Stomach smooth muscle (tissue), 2 donors: ENCODE results near the gene WAPL.

ENCODE experiments used
- H3K27ac ChIP-seq: one replicate; pipeline ENCODE4 v1.7.0; 2013; ENCODE audit warnings: mild to moderate bottlenecking, low read length, inconsistent platforms
- H3K27me3 ChIP-seq, 2 donors: one replicate each; pipeline ENCODE4 v1.7.0; 2013; ENCODE audit warnings: low read length in 2 of 2; ENCODE audit not compliant: insufficient read depth in 2 of 2, control insufficient read depth in 1 of 2
- H3K36me3 ChIP-seq, 2 donors: one replicate each; pipeline ENCODE4 v1.7.0; 2013; ENCODE audit warnings: low read length in 2 of 2; ENCODE audit not compliant: control insufficient read depth in 2 of 2, insufficient read depth in 2 of 2
- H3K4me1 ChIP-seq: one replicate; pipeline ENCODE4 v1.7.0; 2013; ENCODE audit warnings: low read length; ENCODE audit not compliant: control insufficient read depth, insufficient read depth
- H3K4me3 ChIP-seq, 2 donors: one replicate each; pipeline ENCODE4 v1.7.0; 2013; ENCODE audit warnings: low read length in 2 of 2
- H3K9ac ChIP-seq, 2 donors: one replicate each; pipeline ENCODE4 v1.7.0; 2013; ENCODE audit warnings: low read length in 2 of 2, mild to moderate bottlenecking in 1 of 2
- H3K9me3 ChIP-seq, 2 donors: one replicate each; pipeline ENCODE4 v1.7.0; 2013; ENCODE audit warnings: low read length in 2 of 2; ENCODE audit not compliant: control insufficient read depth in 2 of 2
- donor health status: healthy.
- donor health status: Pancreatic carcinoma.

The WAPL gene

DNA sequence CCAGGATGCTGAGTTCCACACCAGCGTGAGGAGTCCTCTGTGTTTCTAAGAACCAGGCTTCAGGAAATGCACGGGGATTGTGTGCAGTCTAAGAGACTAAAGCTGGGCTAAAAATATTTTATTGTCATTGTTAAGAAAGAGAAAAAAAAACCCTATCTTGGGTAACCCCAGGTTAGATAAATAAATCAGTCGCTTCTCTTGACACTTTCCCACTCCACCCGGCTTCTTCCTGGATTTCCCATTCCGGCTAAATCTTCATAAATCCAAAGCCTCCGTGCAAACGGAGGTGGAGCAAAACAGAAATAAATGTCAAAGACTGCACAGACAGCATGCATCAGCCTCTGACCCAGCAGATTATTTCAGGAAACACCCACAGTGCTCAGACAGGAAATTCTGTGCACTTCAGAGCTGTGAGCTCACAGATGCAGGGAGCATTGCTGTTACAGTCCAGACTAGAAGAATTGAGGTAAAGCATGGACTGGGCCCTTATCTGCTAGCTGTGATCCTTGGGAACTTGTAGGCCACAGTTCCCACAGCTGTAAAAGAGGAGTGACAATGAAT is 110.2 kb downstream of the WAPL start:
- no peaks in the 10 kb centered on the region for H3K9me3 ChIP-seq
- H3K9ac ChIP-seq, result no peak overlapping the region
- H3K27me3 ChIP-seq, result no peaks in the 10 kb centered on the region
- peak overlapping the region; percentile 15 to 23 for H3K4me3 ChIP-seq
- H3K27ac ChIP-seq, result peak overlapping the region; percentile 31
- H3K36me3 ChIP-seq, result no peaks in the 10 kb centered on the region
- peaks cover 24% of the 10 kb centered on the region for H3K4me1 ChIP-seq

DNA sequence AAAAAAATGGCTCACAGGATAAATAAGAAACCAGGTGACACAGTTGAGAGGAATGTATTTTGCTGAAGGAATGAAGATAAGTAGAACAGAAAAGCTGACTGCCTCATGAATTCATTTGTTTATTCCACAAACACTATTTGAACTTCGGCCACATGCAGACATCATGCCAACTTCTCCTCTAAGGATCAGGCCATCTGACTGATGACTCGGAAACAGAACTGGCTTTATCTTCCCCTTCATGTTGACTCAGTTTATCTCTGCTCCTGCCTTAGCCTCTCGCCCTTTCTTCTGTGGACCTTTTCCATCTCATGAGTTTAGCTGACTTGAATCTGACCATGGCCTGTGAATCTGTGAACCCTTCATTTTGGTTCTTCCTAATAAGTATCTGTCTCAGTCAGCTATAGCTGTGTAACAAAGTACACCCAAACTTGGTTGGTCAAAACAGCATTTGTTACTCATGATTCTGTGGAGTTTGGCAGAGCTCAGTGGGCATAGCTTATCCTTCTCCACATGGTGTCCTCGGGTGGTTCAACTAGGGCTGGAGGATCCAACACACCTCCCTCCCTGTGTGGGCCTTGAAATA is 111.0 kb downstream of the WAPL start:
- H3K9me3 ChIP-seq, result no peaks in the 10 kb centered on the region
- no peak overlapping the region for H3K4me3 ChIP-seq
- peaks cover 24% of the 10 kb centered on the region for H3K4me1 ChIP-seq
- H3K27ac ChIP-seq, result peak overlapping the region; percentile 11
- H3K36me3 ChIP-seq, result no peaks in the 10 kb centered on the region
- no peaks in the 10 kb centered on the region for H3K27me3 ChIP-seq
- H3K9ac ChIP-seq, result no peak overlapping the region

DNA sequence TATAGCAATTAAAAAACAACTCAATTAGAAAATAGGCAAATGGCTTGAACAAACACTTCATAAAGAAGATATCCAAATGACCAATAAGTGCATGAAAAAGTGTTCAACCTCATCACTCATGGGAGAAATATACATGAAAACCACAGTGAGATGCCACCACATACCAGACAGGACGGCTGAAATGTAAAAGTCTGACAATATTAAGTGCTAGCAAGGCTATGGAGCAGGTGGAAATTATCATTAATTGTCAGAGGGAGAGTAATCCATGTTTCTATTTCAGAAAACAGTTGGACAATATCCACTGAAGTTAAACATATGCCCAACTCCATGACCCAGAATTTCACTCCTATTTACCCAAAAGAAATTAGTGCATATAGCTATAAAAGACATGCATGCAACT is 112.4 kb downstream of the WAPL start:
- no peaks in the 10 kb centered on the region for H3K27me3 ChIP-seq
- H3K4me1 ChIP-seq, result peaks cover 24% of the 10 kb centered on the region
- H3K36me3 ChIP-seq, result no peaks in the 10 kb centered on the region
- H3K9me3 ChIP-seq, result no peaks in the 10 kb centered on the region
- H3K9ac ChIP-seq, result no peak overlapping the region
- H3K27ac ChIP-seq, result no peak overlapping the region
- no peak overlapping the region for H3K4me3 ChIP-seq

DNA sequence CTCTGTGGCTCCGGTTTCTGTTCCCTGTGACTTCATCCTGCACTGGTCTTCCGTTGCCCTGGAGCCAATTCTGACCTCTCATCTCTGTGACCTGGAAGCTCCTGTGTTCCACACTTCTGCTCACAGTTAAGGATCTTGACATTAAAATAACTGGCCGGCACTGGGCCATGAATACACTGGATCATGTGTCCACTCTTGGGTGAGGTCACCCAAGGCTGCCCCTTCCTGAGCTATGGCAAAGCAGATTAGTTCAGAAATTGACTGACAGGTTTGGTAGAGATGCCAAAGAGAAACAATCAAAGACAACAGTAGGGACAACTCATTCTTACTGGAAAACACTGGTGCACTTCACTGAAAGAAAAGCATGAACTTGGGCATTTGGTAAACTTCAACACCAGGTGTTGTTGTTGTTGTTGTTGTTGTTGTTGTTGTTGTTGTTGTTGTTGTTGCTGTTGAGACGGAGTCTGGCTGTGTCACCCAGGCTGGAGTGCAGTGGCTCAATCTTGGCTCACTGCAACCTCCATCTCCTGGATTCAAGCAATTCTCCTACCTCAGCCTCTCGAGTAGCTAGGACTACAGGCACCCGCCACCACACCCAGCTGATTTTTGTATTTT is 118.3 kb downstream of the WAPL start:
- H3K9me3 ChIP-seq, result no peaks in the 10 kb centered on the region
- no peak overlapping the region for H3K27ac ChIP-seq
- H3K4me1 ChIP-seq, result peaks cover 37% of the 10 kb centered on the region
- no peaks in the 10 kb centered on the region for H3K27me3 ChIP-seq
- no peak overlapping the region for H3K4me3 ChIP-seq
- no peaks in the 10 kb centered on the region for H3K36me3 ChIP-seq
- H3K9ac ChIP-seq, result no peak overlapping the region

DNA sequence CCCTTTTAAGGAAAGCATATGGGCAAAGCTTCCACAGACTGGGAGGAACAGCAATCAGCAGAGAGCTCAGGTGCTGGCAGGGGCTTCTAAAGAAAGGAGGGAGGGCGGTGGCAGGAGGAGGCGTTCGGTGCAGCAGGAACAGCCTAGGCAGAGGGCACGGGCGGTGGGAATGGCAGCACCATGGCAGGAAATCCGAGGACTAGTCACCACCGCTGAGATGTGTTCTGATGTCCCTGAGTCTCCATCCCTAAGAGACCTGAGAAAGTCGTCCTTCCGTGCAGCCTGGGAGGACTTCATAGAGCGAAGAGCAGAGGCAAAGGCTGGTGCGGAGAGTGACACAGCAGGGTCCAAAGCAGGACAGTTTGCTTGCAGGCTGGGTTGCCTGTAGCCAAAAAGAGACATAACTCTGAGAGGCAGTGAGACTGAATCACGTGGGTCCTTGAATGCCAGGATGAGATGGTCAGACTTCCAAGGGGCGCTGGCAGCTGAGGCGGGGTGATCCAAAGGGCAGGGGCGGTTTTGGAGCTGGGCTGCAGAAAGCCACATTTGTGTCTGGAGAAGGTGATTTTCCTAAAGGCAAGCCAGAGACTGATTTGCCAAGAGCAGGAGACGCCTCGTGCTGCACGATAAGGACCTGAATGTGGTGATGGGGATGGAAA is 119.2 kb downstream of the WAPL start:
- Histone ChIP-seq H3K27me3 (no peaks in the 10 kb centered on the region), H3K4me3 (peak overlapping the region; percentile 3 to 65), H3K4me1 (peaks cover 37% of the 10 kb centered on the region), H3K9me3 (no peaks in the 10 kb centered on the region), H3K27ac (peak overlapping the region; percentile 66), H3K9ac (no peak overlapping the region), H3K36me3 (no peaks in the 10 kb centered on the region)

DNA sequence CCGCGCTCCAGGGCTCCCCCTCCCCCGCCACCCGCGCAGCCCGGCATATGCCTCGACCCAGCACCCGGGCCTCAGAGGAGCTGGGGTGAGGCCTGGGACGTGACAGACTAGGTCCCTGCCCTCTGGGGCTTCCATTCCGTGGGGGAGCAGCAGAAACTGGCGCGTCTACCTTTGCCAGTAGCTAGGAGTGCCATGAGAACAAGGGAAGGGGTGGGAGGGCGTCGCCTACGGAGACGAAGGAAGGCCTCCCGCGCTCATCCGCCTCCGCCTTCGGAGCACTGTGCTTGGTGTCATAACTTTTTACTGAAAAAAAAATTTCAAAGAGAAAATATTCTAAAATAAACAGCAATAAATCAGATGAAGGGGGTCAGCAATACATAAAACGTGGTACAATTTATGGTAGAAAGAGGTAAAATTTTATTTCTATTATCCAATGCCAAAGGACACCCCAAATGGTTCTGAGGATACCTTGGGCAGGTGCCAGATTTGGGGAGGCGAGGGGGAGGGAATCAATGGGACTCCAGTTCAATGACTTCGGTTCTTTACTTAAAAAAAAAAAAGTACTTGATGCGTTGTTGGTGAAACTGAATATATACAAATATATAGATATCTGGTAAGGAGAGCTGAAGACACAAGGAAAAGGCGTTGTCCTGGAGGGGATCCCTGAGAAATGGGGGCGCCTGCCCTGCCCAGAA is 119.9 kb downstream of the WAPL start:
- H3K4me3 ChIP-seq, result peak overlapping the region; percentile 81 to 83
- H3K36me3 ChIP-seq, result no peaks in the 10 kb centered on the region
- H3K9me3 ChIP-seq, result no peaks in the 10 kb centered on the region
- H3K9ac ChIP-seq, result peak overlapping the region in 1 of 2 donors; percentile 68
- H3K27me3 ChIP-seq, result no peaks in the 10 kb centered on the region
- peak overlapping the region; percentile 80 for H3K27ac ChIP-seq
- peaks cover 37% of the 10 kb centered on the region for H3K4me1 ChIP-seq

DNA sequence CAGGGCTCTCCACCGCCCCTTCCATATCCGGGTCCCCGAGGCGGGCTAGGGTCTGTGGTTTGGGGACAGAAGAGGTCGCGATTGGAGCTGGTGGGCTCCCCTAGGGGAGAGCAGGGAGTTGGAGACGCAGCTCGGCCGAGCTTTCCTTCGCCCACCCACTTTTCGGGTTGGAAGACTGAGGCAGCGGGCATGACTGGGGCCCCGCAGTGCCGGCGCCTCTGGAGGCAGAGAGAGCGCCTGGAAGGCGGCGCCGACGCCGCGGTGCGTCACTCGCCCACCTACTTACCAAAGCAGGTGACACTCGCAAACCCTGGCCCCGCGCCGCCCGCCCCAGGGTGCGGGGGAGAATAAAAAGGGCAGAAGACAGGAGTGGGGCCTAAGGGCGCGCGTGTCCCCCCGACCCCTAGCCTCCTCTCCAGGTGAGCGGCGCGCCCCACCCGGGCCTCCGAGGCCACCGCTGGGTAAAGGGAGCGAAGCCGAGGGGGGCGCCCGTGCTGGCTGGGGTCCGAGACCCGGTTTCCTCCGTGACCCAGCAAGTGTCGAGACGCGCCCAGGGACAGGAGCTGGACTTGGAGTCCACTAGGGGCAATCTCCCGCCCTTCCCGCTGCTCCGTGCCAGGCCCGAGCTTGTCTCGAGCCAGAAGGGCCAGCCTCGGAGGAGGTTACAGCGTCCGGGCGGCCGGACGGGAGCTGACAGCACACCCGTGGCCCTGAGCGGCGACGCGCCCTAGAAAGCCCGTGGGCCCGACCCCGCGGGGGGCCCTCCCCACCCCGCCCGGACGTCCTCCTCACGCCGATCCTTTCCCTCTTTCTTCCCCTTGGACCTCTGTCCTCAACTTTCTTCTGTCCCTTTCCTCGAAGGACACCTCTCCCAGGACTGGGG is 120.6 kb downstream of the WAPL start:
- H3K4me3 ChIP-seq, result peak overlapping the region; percentile 81 to 83
- H3K4me1 ChIP-seq, result peaks cover 37% of the 10 kb centered on the region
- no peaks in the 10 kb centered on the region for H3K27me3 ChIP-seq
- peak overlapping the region; percentile 58 to 68 for H3K9ac ChIP-seq
- peak overlapping the region; percentile 80 for H3K27ac ChIP-seq
- no peaks in the 10 kb centered on the region for H3K9me3 ChIP-seq
- no peaks in the 10 kb centered on the region for H3K36me3 ChIP-seq

DNA sequence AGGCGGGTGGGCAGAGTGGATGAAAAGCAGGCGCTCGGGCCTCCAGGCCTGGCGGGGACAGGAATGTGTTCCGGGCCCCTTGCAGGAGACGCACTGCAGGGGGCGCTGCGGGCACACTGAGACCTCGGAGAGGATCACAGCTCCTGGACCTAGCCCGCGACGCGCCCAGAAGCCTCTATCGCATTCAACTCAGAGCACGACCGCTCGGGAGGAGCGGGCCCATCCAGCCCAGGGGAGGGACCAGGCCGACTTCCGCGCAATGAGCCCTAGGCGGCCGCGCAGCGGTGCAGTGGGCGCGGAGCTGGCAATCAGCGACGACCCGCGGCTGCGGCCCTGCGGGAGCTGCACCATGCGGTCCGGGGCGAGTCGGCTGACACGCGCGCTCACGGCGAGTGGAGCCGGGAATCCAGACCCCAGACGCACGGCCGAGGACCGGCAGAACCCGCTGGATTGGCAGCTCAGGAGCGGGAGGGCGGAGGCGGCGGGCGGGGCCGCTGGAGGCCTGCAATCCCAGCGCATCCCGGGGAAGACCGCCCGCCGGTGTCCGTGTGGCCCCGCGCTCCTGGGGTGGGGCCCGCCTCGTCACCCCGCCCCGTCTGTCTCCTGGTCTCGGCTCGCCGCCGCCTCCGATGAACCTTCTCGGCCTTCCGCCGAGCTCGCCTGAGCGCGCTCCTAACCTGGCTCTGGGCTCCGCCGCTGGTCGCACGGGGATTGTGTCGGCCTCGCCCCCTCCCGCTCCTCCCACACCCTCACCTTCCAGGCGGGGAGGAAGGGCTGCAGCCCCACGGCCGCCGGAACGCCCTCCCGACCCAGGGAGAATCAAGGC is 121.5 kb downstream of the WAPL start:
- H3K36me3 ChIP-seq, result no peaks in the 10 kb centered on the region
- H3K27ac ChIP-seq, result peak overlapping the region; percentile 80
- H3K4me1 ChIP-seq, result peaks cover 37% of the 10 kb centered on the region
- H3K9me3 ChIP-seq, result no peaks in the 10 kb centered on the region
- no peaks in the 10 kb centered on the region for H3K27me3 ChIP-seq
- peak overlapping the region; percentile 64 to 68 for H3K9ac ChIP-seq
- H3K4me3 ChIP-seq, result peak overlapping the region; percentile 81 to 83

DNA sequence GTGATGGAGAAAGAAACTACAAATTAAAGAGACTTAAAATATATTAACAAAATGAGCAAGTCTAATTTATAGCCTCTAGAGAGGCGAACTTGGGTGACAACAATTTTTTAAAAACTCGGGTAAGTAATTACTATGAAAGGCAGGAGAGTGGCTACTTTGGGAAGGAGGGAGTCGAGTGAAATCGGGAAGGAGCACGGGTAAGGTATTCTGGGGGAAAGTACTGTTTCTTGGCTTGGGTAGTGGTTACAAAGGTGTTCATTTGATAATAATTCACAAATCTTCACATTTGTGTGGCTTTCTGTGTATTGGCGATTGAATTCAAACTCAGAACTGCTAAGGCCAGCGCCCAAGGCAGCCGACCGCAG is 122.1 kb downstream of the WAPL start:
- Histone ChIP-seq H3K4me3 (peak overlapping the region in 1 of 2 donors; percentile 83), H3K27me3 (no peaks in the 10 kb centered on the region), H3K9ac (peak overlapping the region; percentile 60 to 64), H3K36me3 (no peaks in the 10 kb centered on the region), H3K4me1 (peaks cover 37% of the 10 kb centered on the region), H3K9me3 (no peaks in the 10 kb centered on the region), H3K27ac (peak overlapping the region; percentile 80)
